ENCODE results near the gene ZNF445. TPM values are rescaled to one million over a fixed set of nuclear protein-coding genes. Genes with fewer than 3 reads are reported as not detected.

The ZNF445 gene
- 5.6 and 8.0 TPM in 2 replicates for total RNA-seq

GRCh38 chr3:44477312-44478030 lies at the start of gene ZNF445:
Gene ZNF445, minus strand, starts transcription at chr3:44477670. Its CDS starts 22,121 bp downstream, at chr3:44455549.

Other genes with a start within 250 kb of the ZNF445 start
- gene TOPAZ1, start 235.8 kb downstream of the ZNF445 start, total RNA-seq, result not detected in 2 replicates
- gene TCAIM, start 138.9 kb downstream of the ZNF445 start, total RNA-seq, result 27.5 and 31.0 TPM in 2 replicates
- gene ZKSCAN7, start 77.5 kb upstream of the ZNF445 start, total RNA-seq, result 5.0 and 7.1 TPM in 2 replicates
- 1.2 and 3.8 TPM in 2 replicates for gene ZNF660, start 107.3 kb upstream of the ZNF445 start, total RNA-seq
- 8.0 and 24.1 TPM in 2 replicates for gene ZNF197, start 147.4 kb upstream of the ZNF445 start, total RNA-seq
- gene ZNF35, start 171.1 kb upstream of the ZNF445 start, total RNA-seq, result 7.2 and 13.8 TPM in 2 replicates
- 4.5 and 6.5 TPM in 2 replicates for gene ZNF502, start 235.0 kb upstream of the ZNF445 start, total RNA-seq